H9 (cell line): Measurements from ENCODE around the gene ANKRD50. TPM values are rescaled to one million over a fixed set of nuclear protein-coding genes. Genes with fewer than 3 reads are reported as not detected.

Experiments used
- DNase-seq: peaks from one replicate; pipeline ENCODE4 v3.0.0-alpha.2; 2017
- H2AFZ ChIP-seq: one replicate; pipeline ENCODE4 v1.6.1; 2013; ENCODE audit warnings: mild to moderate bottlenecking, low read length, control low read depth, moderate library complexity
- H2AK5ac ChIP-seq: 2 replicates; pipeline ENCODE4 v1.6.1; 2013; ENCODE audit warnings: low read length, control low read depth, mixed read lengths; ENCODE audit not compliant: insufficient read length
- H2BK120ac ChIP-seq: one replicate; pipeline ENCODE4 v1.6.1; 2013; ENCODE audit warnings: low read depth, mild to moderate bottlenecking, low read length, control low read depth, inconsistent platforms; ENCODE audit not compliant: poor library complexity, severe bottlenecking
- H2BK12ac ChIP-seq: 2 replicates; pipeline ENCODE4 v1.6.1; 2013; ENCODE audit warnings: low read length, control low read depth, mixed read lengths, low read depth; ENCODE audit not compliant: insufficient read length
- H2BK15ac ChIP-seq: 2 replicates; pipeline ENCODE4 v1.6.1; 2013; ENCODE audit warnings: low read depth, low read length, control low read depth
- H2BK20ac ChIP-seq: one replicate; pipeline ENCODE4 v1.6.1; 2013; ENCODE audit warnings: low read depth, mild to moderate bottlenecking, low read length, control low read depth, inconsistent platforms; ENCODE audit not compliant: poor library complexity, severe bottlenecking
- H2BK5ac ChIP-seq: 2 replicates; pipeline ENCODE4 v1.6.1; 2013; ENCODE audit warnings: low read length, control low read depth, mixed read lengths; ENCODE audit not compliant: insufficient read length
- H3K14ac ChIP-seq: 2 replicates; pipeline ENCODE4 v1.6.1; 2013; ENCODE audit warnings: low read length, control low read depth; ENCODE audit not compliant: insufficient read depth
- H3K18ac ChIP-seq: 2 replicates; pipeline ENCODE4 v1.6.1; 2013; ENCODE audit warnings: low read depth, mild to moderate bottlenecking, mixed read lengths, low read length, control low read depth; ENCODE audit not compliant: insufficient read length
- H3K23ac ChIP-seq: 2 replicates; pipeline ENCODE4 v1.6.1; 2013; ENCODE audit warnings: low read length, control low read depth, mixed read lengths, low read depth; ENCODE audit not compliant: insufficient read length
- H3K23me2 ChIP-seq: 2 replicates; pipeline ENCODE4 v1.6.1; 2013; ENCODE audit warnings: low read depth, mild to moderate bottlenecking, mixed read lengths, low read length, control low read depth; ENCODE audit not compliant: insufficient read length, poor library complexity, severe bottlenecking
- H3K27ac ChIP-seq: 2 replicates; pipeline ENCODE4 v1.5.1; 2013; ENCODE audit warnings: low read length, control low read depth, mixed read lengths, low read depth; ENCODE audit not compliant: insufficient read length
- H3K27me3 ChIP-seq: 2 replicates; pipeline ENCODE4 v1.6.1; 2013; ENCODE audit warnings: low read length, control low read depth, inconsistent platforms; ENCODE audit not compliant: insufficient read depth
- H3K4ac ChIP-seq: 2 replicates; pipeline ENCODE4 v1.6.1; 2013; ENCODE audit warnings: low read depth, mild to moderate bottlenecking, control low read depth, inconsistent platforms, low read length, moderate library complexity
- H3K4me1 ChIP-seq: 2 replicates; pipeline ENCODE4 v1.6.1; 2013; ENCODE audit warnings: low read length, control low read depth, inconsistent platforms; ENCODE audit not compliant: insufficient read depth
- H3K4me2 ChIP-seq: 2 replicates; pipeline ENCODE4 v1.6.1; 2013; ENCODE audit warnings: low read length, control low read depth, mixed read lengths; ENCODE audit not compliant: insufficient read length, insufficient read depth
- H3K56ac ChIP-seq: 2 replicates; pipeline ENCODE4 v1.6.1; 2013; ENCODE audit warnings: low read depth, mild to moderate bottlenecking, mixed read lengths, low read length, control low read depth; ENCODE audit not compliant: insufficient read length
- H3K79me1 ChIP-seq: 2 replicates; pipeline ENCODE4 v1.6.1; 2013; ENCODE audit warnings: low read depth, mild to moderate bottlenecking, moderate library complexity, low read length, control low read depth, inconsistent platforms; ENCODE audit not compliant: insufficient read depth, poor library complexity, severe bottlenecking
- H3K79me2 ChIP-seq: 2 replicates; pipeline ENCODE4 v1.6.1; 2013; ENCODE audit warnings: low read length, control low read depth, inconsistent platforms; ENCODE audit not compliant: insufficient read depth
- H3K9ac ChIP-seq: 2 replicates; pipeline ENCODE4 v1.6.1; 2013; ENCODE audit warnings: low read length, control low read depth, mixed read lengths; ENCODE audit not compliant: insufficient read length; ENCODE audit errors: extremely low read depth
- H3K9me3 ChIP-seq: one replicate; pipeline ENCODE4 v1.6.1; 2013; ENCODE audit warnings: low read depth, low read length, inconsistent platforms; ENCODE audit not compliant: control insufficient read depth
- H3T11ph ChIP-seq: one replicate; pipeline ENCODE4 v1.6.1; 2013; ENCODE audit warnings: mild to moderate bottlenecking, low read length, control low read depth, inconsistent platforms
- H4K20me1 ChIP-seq: one replicate; pipeline ENCODE4 v1.6.1; 2013; ENCODE audit not compliant: control insufficient read depth, insufficient read length, insufficient read depth
- H4K5ac ChIP-seq: 2 replicates; pipeline ENCODE4 v1.6.1; 2013; ENCODE audit warnings: low read depth, mild to moderate bottlenecking, mixed read lengths, low read length, control low read depth; ENCODE audit not compliant: insufficient read length
- H4K8ac ChIP-seq: replicated peaks from 2 replicates; pipeline ENCODE4 v1.6.1; 2013; ENCODE audit warnings: low read length, control low read depth, mixed read lengths, low read depth; ENCODE audit not compliant: insufficient read length
- H4K91ac ChIP-seq: 2 replicates; pipeline ENCODE4 v1.6.1; 2013; ENCODE audit warnings: low read depth, mild to moderate bottlenecking, moderate library complexity, mixed read lengths, low read length, control low read depth; ENCODE audit not compliant: insufficient read length
- H3K27ac Mint-ChIP-seq, 3 experiments: 2 replicates in 2 of 3; 3 replicates in 1 of 3; pipeline ENCODE4 v1.8.0; 2020 to 2021; ENCODE audit warnings: mixed read lengths in 3 of 3, mild to moderate bottlenecking in 1 of 3, moderate library complexity in 1 of 3
- H3K27me3 Mint-ChIP-seq: 2 replicates; pipeline ENCODE4 v1.8.0; 2021; ENCODE audit warnings: low read depth, mild to moderate bottlenecking, moderate library complexity, mixed read lengths
- H3K36me3 Mint-ChIP-seq, 3 experiments: 2 replicates in 2 of 3; 3 replicates in 1 of 3; pipeline ENCODE4 v1.8.0; 2020 to 2021; ENCODE audit warnings: low read depth in 3 of 3, mixed read lengths in 3 of 3; ENCODE audit not compliant: insufficient read depth in 1 of 3
- H3K4me1 Mint-ChIP-seq, 2 experiments: 2 replicates each; pipeline ENCODE4 v1.8.0; 2020; ENCODE audit warnings: mixed read lengths in 2 of 2
- H3K4me3 Mint-ChIP-seq, 2 experiments: 2 replicates in 1 of 2; 3 replicates in 1 of 2; pipeline ENCODE4 v1.8.0; 2020 to 2021; ENCODE audit warnings: mild to moderate bottlenecking in 2 of 2, mixed read lengths in 2 of 2, moderate library complexity in 1 of 2
- H3K9me3 Mint-ChIP-seq, 2 experiments: 2 replicates in 1 of 2; 3 replicates in 1 of 2; pipeline ENCODE4 v1.8.0; 2020; ENCODE audit warnings: mild to moderate bottlenecking in 2 of 2, mixed read lengths in 2 of 2, moderate library complexity in 1 of 2
- WGBS: extraction: QIAGEN DNeasy Blood & Tissue Kit; methylation state at CpG from one replicate; pipeline ENCODE4 v1.1.7; 2013; ENCODE audit warnings: missing lambda C conversion rate, low lambda C conversion rate, mixed read lengths; ENCODE audit not compliant: insufficient read length; ENCODE audit errors: extremely low coverage; 5-methylcytosine and 5-hydroxymethylcytosine counted together
- total RNA-seq: library from RNA; stranded (reverse); gene quantifications from 2 replicates; pipeline ENCODE4 v1.2.1, GENCODE V29; 2021
- TF ChIP-seq, protein P1 (sequence below): fragments of 200-600 bp; sonication (generic); conservative IDR thresholded peaks from 3 replicates; pipeline ENCODE4 v1.8.0; 2021; ENCODE audit warnings: antibody characterized with exemption, mild to moderate bottlenecking

ANKRD50 gene
- total RNA-seq, 1 experiment from 2014 or later = 30.1 TPM

GRCh38 chr4:124737619-124738018 lies 25.1 kb upstream of the ANKRD50 start:
- Mint-ChIP-seq H3K27me3 (no peaks in the 10 kb centered on the region), H3K27ac (no peak overlapping the region), H3K9me3 (no peaks in the 10 kb centered on the region; a peak in 1 of 5 replicates), H3K4me3 (no peak overlapping the region), H3K36me3 (peaks cover 0 to 4% (median 0%) of the 10 kb centered on the region in 3 experiments; a peak in 1 of 7 replicates), H3K4me1 (peaks cover 23 to 26% of the 10 kb centered on the region in 2 experiments)
- no peak overlapping the region for H4K8ac ChIP-seq
- no peaks in the 10 kb centered on the region for H3K9me3 ChIP-seq
- TF ChIP-seq, protein P1, sequence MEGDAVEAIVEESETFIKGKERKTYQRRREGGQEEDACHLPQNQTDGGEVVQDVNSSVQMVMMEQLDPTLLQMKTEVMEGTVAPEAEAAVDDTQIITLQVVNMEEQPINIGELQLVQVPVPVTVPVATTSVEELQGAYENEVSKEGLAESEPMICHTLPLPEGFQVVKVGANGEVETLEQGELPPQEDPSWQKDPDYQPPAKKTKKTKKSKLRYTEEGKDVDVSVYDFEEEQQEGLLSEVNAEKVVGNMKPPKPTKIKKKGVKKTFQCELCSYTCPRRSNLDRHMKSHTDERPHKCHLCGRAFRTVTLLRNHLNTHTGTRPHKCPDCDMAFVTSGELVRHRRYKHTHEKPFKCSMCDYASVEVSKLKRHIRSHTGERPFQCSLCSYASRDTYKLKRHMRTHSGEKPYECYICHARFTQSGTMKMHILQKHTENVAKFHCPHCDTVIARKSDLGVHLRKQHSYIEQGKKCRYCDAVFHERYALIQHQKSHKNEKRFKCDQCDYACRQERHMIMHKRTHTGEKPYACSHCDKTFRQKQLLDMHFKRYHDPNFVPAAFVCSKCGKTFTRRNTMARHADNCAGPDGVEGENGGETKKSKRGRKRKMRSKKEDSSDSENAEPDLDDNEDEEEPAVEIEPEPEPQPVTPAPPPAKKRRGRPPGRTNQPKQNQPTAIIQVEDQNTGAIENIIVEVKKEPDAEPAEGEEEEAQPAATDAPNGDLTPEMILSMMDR = no peak
- no peak overlapping the region for H3K18ac ChIP-seq
- no peak overlapping the region for H3K14ac ChIP-seq
- no peak overlapping the region for H2BK15ac ChIP-seq
- no CpG with 5 or more reads among the region's 2 CpGs for WGBS
- H3K23me2 ChIP-seq = no peaks in the 10 kb centered on the region
- no peak for DNase-seq
- peaks cover 3% of the 10 kb centered on the region; the same call in 1 of the 2 replicates for H3K4me1 ChIP-seq
- no peak overlapping the region for H2BK5ac ChIP-seq
- H3K79me2 ChIP-seq = no peaks in the 10 kb centered on the region
- no peak overlapping the region for H2AK5ac ChIP-seq
- H3K9ac ChIP-seq = no peak overlapping the region
- H3K23ac ChIP-seq = no peak overlapping the region
- H3K4ac ChIP-seq = no peak overlapping the region
- H3K27me3 ChIP-seq = no peaks in the 10 kb centered on the region
- H2BK120ac ChIP-seq = no peak overlapping the region
- no peak overlapping the region for H4K5ac ChIP-seq
- H3T11ph ChIP-seq = no peak overlapping the region
- no peak overlapping the region for H3K56ac ChIP-seq
- H2AFZ ChIP-seq = no peak overlapping the region
- H4K91ac ChIP-seq = no peak overlapping the region
- no peak overlapping the region for H3K27ac ChIP-seq
- H3K4me2 ChIP-seq = no peak overlapping the region
- no peak overlapping the region for H2BK12ac ChIP-seq
- H2BK20ac ChIP-seq = no peak overlapping the region
- H3K79me1 ChIP-seq = no peaks in the 10 kb centered on the region
- H4K20me1 ChIP-seq = no peaks in the 10 kb centered on the region
